NT2/D1 (cell line): ENCODE results near the gene RPH3AL.

ENCODE experiments used
- SUZ12 ChIP-seq: IDR thresholded peaks from 2 replicates; pipeline ENCODE4 v1.6.1; 2011; ENCODE audit not compliant: insufficient read length, insufficient read depth; ENCODE audit errors: extremely low read depth
- YY1 ChIP-seq: IDR thresholded peaks from 2 replicates; pipeline ENCODE4 v1.6.1; 2011; ENCODE audit not compliant: insufficient read length, insufficient read depth
- ZNF274 ChIP-seq: IDR thresholded peaks from 2 replicates; pipeline ENCODE4 v1.6.1; 2011; ENCODE audit warnings: mild to moderate bottlenecking, low read depth, low read length

DNA sequence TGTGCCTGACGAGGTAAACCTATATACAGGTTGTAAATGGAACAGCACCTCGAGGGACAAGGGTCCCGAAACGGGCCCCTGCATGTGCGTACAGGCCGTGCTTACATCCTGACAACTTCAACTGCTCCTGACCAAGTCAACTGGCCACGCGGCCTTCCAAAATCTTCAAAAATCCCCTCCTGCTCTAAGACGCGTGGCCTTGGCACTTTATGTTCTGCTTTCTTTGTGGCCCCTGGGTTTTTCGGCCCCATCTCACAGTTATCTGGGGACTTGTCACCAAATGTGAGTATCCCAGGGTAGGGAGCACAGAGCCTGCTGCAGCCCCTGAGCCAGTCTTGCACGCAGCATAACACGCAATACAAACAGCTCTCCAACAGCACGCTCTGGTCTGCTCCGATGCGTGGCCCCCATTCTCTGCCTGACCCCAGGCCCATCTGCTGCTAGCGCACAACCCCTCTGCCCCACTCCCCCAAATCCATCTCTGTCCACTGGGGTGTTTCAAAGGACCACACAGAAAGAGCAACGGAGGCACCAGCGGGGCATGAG, 659 bp downstream of the RPH3AL start:
- TF ChIP-seq YY1 (no peak), ZNF274 (no peak), SUZ12 (no peak)
